Stimulated activated CD4-positive, alpha-beta T cell treated with anti-CD3 and anti-CD28 coated beads, Interleukin-15, amount 100 ng/mL, for 48 hours (primary cell): ENCODE results near the gene ARRB1.
"Not testable (repeated sequence)": the region's sequence is repeated elsewhere in the genome, so short reads cannot be mapped to it uniquely, and the experiment has no call there.

Source experiments
- DNase-seq, 2 donors: peaks; one replicate each; pipeline ENCODE4 v3.0.0-alpha.2; 2020; ENCODE audit warnings: low read depth in 2 of 2

ARRB1 gene

GRCh38 chr11:75324189-75324588 lies 27.3 kb downstream of the ARRB1 start:
- DNase-seq, result no peak

- no peak for DNase-seq
These were observed 27.9 kb downstream of the ARRB1 start for GRCh38 chr11:75323609-75324008.

GRCh38 chr11:75320643-75321042 lies 30.8 kb downstream of the ARRB1 start:
- no peak for DNase-seq

GRCh38 chr11:75320046-75320618 lies 31.3 kb downstream of the ARRB1 start:
- no peak for DNase-seq

GRCh38 chr11:75319035-75319877 lies 32.2 kb downstream of the ARRB1 start:
- no peak for DNase-seq

GRCh38 chr11:75317446-75318122 lies 33.9 kb downstream of the ARRB1 start:
- no peak for DNase-seq

- DNase-seq, result no peak
These were observed 36.0 kb downstream of the ARRB1 start for GRCh38 chr11:75315439-75315805.

- DNase-seq, result no peak
These were observed 36.6 kb downstream of the ARRB1 start for GRCh38 chr11:75314771-75315438.

GRCh38 chr11:75313513-75314272 lies 37.8 kb downstream of the ARRB1 start:
- no peak for DNase-seq

GRCh38 chr11:75312346-75312745 lies 39.1 kb downstream of the ARRB1 start:
- no peak for DNase-seq

- no peak for DNase-seq
These were observed 39.6 kb downstream of the ARRB1 start for GRCh38 chr11:75311858-75312288.

GRCh38 chr11:75308986-75309385 lies 42.5 kb downstream of the ARRB1 start:
- no peak for DNase-seq

- DNase-seq, result no peak
These were observed 43.3 kb downstream of the ARRB1 start for GRCh38 chr11:75308116-75308515.

- DNase-seq, result no peak
These were observed 44.4 kb downstream of the ARRB1 start for GRCh38 chr11:75307058-75307457.

- DNase-seq, result no peak
These were observed 44.9 kb downstream of the ARRB1 start for GRCh38 chr11:75306529-75306928.

- no peak for DNase-seq
These were observed 45.5 kb downstream of the ARRB1 start for GRCh38 chr11:75305993-75306392.

- DNase-seq, result no peak
These were observed 46.0 kb downstream of the ARRB1 start for GRCh38 chr11:75305452-75305851.

GRCh38 chr11:75304941-75305340 lies 46.5 kb downstream of the ARRB1 start:
- DNase-seq, result not testable (repeated sequence)

- no peak for DNase-seq
These were observed 47.8 kb downstream of the ARRB1 start for GRCh38 chr11:75303544-75304224.

- no peak for DNase-seq
These were observed 49.1 kb downstream of the ARRB1 start for GRCh38 chr11:75302371-75302770.
